IMR-90 (cell line): ENCODE results near the gene KRTAP5-1.

Experiments used
- BHLHE40 ChIP-seq: fragments of 150-350 bp; IDR thresholded peaks from 2 replicates; pipeline ENCODE4 v1.6.1; 2016; ENCODE audit warnings: mild to moderate bottlenecking, low read depth, low read length
- CEBPB ChIP-seq: IDR thresholded peaks from 2 replicates; pipeline ENCODE4 v1.6.1; 2012; ENCODE audit warnings: low read depth, low read length, improper control_type of control experiment
- CHD1 ChIP-seq: IDR thresholded peaks from 2 replicates; pipeline ENCODE4 v1.6.1; 2012; ENCODE audit warnings: low read depth, low read length, improper control_type of control experiment
- FOS ChIP-seq: fragments of 150-350 bp; IDR thresholded peaks from 2 replicates; pipeline ENCODE4 v1.6.1; 2016; ENCODE audit warnings: low read depth, low read length
- MAFK ChIP-seq: IDR thresholded peaks from 2 replicates; pipeline ENCODE4 v1.6.1; 2012; ENCODE audit warnings: low read depth, low read length, improper control_type of control experiment
- MAZ ChIP-seq: IDR thresholded peaks from 2 replicates; pipeline ENCODE4 v1.6.1; 2012; ENCODE audit warnings: low read depth, mild to moderate bottlenecking, low read length, improper control_type of control experiment, moderate library complexity, borderline replicate concordance
- MXI1 ChIP-seq: IDR thresholded peaks from 2 replicates; pipeline ENCODE4 v1.6.1; 2012; ENCODE audit warnings: low read depth, mild to moderate bottlenecking, low read length, moderate library complexity, borderline replicate concordance
- POLR2A ChIP-seq: IDR thresholded peaks from 2 replicates; pipeline ENCODE4 v1.6.1; 2012; ENCODE audit warnings: mild to moderate bottlenecking, low read depth, low read length
- RAD21 ChIP-seq: IDR thresholded peaks from 2 replicates; pipeline ENCODE4 v1.6.1; 2012; ENCODE audit warnings: low read length, improper control_type of control experiment
- RCOR1 ChIP-seq: IDR thresholded peaks from 2 replicates; pipeline ENCODE4 v1.6.1; 2012; ENCODE audit warnings: mild to moderate bottlenecking, low read length, improper control_type of control experiment; ENCODE audit not compliant: insufficient replicate concordance
- RFX5 ChIP-seq: IDR thresholded peaks from 2 replicates; pipeline ENCODE4 v1.8.0; 2012; ENCODE audit warnings: low read depth, mild to moderate bottlenecking, low read length, moderate library complexity
- SMC3 ChIP-seq: fragments of 150-350 bp; IDR thresholded peaks from 2 replicates; pipeline ENCODE4 v1.6.1; 2016; ENCODE audit warnings: low read depth, mild to moderate bottlenecking, antibody characterized with exemption, low read length, moderate library complexity
- TF ChIP-seq, protein P1 (sequence below): conservative IDR thresholded peaks from 2 replicates; pipeline ENCODE4 v1.5.1; 2012; ENCODE audit warnings: mild to moderate bottlenecking, low read depth, low read length, improper control_type of control experiment
- TF ChIP-seq, protein P2 (sequence below): fragments of 150-350 bp; IDR thresholded peaks from 2 replicates; pipeline ENCODE4 v1.6.1; 2016; ENCODE audit warnings: low read depth, mild to moderate bottlenecking, low read length, moderate library complexity, borderline replicate concordance

DNA sequence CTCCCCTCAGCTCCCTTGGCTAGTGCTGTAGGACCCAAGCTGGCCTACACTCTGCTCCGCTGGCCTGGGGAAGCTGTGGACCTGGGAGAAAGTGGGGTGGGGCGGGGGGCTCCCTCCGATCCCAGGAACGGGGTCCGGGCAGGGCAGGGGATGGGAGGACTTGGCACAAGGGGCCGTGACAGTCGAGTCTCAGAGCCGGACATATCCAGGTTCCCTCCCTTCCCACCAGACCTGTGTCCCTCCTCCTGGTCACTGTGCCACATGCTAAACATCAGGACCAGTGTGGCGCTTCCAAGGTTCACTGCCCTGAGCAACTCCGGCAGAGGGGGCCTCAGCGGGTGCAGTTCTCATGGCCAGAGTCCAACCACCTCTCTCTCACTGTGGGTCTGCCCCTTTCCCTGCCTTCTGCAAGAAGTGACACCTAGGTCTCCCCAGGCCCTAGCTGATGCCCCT lies 15.1 kb downstream of the KRTAP5-1 start:
- no peak for TF ChIP-seq POLR2A
- TF ChIP-seq, protein P1, sequence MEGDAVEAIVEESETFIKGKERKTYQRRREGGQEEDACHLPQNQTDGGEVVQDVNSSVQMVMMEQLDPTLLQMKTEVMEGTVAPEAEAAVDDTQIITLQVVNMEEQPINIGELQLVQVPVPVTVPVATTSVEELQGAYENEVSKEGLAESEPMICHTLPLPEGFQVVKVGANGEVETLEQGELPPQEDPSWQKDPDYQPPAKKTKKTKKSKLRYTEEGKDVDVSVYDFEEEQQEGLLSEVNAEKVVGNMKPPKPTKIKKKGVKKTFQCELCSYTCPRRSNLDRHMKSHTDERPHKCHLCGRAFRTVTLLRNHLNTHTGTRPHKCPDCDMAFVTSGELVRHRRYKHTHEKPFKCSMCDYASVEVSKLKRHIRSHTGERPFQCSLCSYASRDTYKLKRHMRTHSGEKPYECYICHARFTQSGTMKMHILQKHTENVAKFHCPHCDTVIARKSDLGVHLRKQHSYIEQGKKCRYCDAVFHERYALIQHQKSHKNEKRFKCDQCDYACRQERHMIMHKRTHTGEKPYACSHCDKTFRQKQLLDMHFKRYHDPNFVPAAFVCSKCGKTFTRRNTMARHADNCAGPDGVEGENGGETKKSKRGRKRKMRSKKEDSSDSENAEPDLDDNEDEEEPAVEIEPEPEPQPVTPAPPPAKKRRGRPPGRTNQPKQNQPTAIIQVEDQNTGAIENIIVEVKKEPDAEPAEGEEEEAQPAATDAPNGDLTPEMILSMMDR = no peak
- TF ChIP-seq RFX5 = no peak
- TF ChIP-seq, protein P2, sequence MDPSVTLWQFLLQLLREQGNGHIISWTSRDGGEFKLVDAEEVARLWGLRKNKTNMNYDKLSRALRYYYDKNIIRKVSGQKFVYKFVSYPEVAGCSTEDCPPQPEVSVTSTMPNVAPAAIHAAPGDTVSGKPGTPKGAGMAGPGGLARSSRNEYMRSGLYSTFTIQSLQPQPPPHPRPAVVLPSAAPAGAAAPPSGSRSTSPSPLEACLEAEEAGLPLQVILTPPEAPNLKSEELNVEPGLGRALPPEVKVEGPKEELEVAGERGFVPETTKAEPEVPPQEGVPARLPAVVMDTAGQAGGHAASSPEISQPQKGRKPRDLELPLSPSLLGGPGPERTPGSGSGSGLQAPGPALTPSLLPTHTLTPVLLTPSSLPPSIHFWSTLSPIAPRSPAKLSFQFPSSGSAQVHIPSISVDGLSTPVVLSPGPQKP = no peak
- TF ChIP-seq RAD21 = no peak
- TF ChIP-seq SMC3 = no peak
- TF ChIP-seq FOS = no peak
- TF ChIP-seq CEBPB = no peak
- TF ChIP-seq MAFK = no peak
- no peak for TF ChIP-seq BHLHE40
- TF ChIP-seq RCOR1 = no peak
- TF ChIP-seq CHD1 = no peak
- no peak for TF ChIP-seq MAZ
- TF ChIP-seq MXI1 = no peak
